Renal pelvis (tissue), 4 donors: ENCODE data around the gene CAPN9. TPM values are rescaled to one million over a fixed set of nuclear protein-coding genes. Genes with fewer than 3 reads are reported as not detected.

Experiments
- DNase-seq: peaks from one replicate; pipeline ENCODE4 v3.0.0-alpha.2; 2013
- polyA plus RNA-seq, 3 donors: library from polyadenylated mRNA; unstranded; fragments of 120-200 nt; gene quantifications; one replicate each; pipeline ENCODE4 v1.2.1, GENCODE V29; 2013; ENCODE audit not compliant: insufficient read length in 3 of 3

CAPN9 gene
- polyA plus RNA-seq, 3 donors = 1.0 to 1.9 (median 1.1) TPM

- peak; percentile 86 for DNase-seq
Observed at GRCh38 chr1:230849451-230850224, 102.5 kb downstream of the CAPN9 start.

DNA sequence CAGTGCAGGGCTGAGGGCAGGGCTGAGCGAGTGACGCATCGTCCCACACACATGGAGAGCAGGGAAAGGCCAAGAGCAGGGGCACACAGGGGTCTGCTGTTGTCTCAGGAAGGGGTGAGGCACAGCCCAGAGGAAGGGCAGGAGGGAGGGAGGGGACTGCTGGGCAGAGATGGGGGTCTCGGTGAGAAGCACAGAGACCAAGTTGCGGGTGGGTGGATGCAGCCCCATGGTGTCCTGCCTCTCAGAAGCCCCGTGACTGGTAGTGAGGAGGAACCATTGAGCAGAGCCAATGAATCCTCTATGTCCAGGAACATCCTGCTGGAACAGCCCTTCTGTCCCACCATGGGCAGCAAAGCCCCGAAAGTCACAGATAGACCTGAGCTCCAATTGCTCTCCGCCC is 103.4 kb downstream of the CAPN9 start:
- no peak for DNase-seq

DNA sequence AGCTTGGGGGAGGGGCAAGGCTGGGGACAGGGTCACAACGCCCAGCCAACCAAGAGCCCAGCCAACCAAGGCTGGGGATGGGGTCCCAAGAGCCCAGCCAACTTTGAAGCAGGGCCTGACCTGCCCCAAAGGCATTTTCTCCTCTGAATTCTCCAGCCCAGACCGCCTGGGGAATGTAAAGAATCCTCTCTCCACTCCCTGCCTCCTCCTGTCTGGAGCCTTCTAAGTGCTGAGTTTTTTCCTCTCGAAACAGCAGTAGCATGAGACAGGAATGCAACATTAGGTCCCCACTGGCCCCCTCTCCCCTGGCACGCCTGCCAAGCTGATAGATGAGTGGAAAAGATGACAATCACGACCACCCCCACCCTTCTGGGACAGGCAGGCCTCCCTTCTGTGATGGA is 104.1 kb downstream of the CAPN9 start:
- no peak for DNase-seq

Other genes with a start within 250 kb of the CAPN9 start
- 10 to 100 TPM; 31.6 to 39.0 (median 36.0) TPM for gene COG2, start 104.9 kb upstream of the CAPN9 start, polyA plus RNA-seq
- 10 to 100 TPM; 38.9 to 54.8 (median 51.0) TPM for gene AGT, start 33.3 kb upstream of the CAPN9 start, polyA plus RNA-seq
- gene C1orf198, start 121.1 kb downstream of the CAPN9 start, polyA plus RNA-seq = 10 to 100 TPM; 72.6 to 91.2 (median 83.6) TPM
- gene TTC13, start 231.5 kb downstream of the CAPN9 start, polyA plus RNA-seq = 10 to 100 TPM; 15.9 to 25.8 (median 21.0) TPM
- 10 to 100 TPM; 24.6 to 28.2 (median 26.2) TPM for gene ARV1, start 231.7 kb downstream of the CAPN9 start, polyA plus RNA-seq